GM18861 (cell line): Measurements from ENCODE around the gene ABHD12.

Source experiments
- ATAC-seq: cut with Tn5 transposase; IDR thresholded peaks from one replicate; pipeline ENCODE4 v1.9.1; 2021; ENCODE audit not compliant: unreplicated experiment

ABHD12 gene

DNA sequence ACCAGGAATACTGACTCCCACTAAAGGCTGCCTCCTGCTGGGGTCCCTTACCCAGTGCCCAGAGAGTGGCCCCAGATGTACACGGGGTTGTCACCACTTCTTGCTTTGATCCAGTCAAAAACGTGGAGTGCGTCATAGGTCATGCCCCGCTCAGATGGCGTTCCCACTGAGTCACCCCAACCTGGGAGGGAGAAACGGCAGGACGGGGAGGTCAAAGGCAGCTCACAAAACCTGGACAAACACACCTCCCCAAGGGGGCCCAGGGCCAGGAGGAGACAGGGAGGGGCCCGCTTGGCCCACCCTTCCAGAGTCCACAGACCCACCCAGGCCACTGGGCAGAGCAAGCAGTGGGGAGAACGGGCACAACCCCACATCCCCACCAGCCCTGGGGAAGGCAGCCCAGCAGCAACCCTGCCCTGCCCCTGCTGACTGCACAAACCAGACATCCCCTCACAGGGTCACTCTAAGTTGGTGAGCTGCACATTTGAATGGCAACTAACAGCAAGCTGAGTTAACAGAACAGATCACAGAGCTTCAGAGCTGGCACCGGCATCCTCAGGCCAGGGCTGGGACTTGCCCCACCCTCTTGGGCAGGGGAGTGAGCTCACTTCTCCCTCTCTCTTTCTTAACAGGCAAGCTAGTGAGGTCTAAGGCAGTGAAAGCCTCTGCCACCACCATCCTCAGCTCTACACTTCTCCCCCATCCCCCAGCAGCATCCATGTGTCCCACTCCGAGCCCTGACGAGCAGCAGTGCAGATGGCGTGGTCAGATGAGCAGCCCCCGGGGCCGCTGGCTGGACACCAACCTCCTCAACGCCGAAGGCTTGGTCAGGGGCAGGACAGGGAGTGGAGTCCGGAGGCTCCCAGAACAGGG is 81.0 kb downstream of the ABHD12 start:
- ATAC-seq: no peak

DNA sequence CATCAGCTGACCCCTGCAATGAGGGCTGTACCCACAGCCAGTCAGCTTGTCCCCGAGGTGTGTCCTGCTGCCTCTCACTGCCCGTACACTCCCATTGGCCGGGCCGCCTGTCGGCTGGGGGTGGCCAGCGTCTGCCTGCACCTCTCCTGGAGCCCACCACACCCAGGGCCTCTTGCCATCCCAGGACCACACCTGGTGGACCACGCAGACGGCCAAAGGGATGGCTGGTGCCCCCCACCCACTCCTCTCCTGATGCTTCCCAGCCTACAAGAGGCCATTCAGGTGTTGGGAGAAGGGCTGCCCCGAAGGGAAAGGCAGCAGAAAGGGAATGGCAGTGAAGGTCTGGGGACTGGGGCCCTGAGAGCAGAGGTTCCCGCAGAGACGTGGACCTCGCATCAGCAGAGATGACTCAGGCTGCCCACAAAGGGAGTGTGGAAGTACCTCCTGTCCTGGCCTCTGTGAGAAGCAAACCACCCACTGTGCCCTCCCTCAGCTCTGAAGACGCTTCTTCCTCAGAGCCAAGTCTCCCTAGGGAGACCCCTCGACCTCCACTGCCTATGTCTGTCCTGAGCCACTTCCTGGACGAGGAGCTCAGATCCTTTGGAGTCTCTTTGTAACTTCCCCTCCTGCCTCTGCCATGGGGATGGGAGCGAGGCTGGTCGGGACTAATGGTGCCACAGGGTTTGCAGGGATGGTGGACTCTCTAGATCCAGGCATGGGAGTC is 81.8 kb downstream of the ABHD12 start:
- ATAC-seq: no peak

DNA sequence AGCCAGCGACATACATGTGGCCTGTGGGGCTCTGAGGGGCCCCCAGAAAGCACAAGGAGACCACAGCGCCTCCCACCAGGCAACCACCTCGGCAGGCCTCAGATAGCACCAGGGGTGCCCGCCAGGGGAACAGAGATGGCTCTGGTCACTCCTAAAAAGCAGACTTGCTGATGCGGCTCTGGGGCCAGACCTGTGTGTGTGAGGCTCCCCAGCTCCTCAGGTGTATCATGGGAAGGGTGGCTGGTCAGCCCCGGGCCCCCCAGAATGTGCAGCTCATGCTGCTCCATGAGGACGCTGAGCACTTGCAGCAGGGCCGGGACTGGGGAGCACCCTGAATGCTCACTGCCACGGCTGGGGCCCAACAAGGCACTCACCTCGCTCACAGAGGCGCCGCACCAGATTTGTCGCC is 82.5 kb downstream of the ABHD12 start:
- no peak for ATAC-seq

DNA sequence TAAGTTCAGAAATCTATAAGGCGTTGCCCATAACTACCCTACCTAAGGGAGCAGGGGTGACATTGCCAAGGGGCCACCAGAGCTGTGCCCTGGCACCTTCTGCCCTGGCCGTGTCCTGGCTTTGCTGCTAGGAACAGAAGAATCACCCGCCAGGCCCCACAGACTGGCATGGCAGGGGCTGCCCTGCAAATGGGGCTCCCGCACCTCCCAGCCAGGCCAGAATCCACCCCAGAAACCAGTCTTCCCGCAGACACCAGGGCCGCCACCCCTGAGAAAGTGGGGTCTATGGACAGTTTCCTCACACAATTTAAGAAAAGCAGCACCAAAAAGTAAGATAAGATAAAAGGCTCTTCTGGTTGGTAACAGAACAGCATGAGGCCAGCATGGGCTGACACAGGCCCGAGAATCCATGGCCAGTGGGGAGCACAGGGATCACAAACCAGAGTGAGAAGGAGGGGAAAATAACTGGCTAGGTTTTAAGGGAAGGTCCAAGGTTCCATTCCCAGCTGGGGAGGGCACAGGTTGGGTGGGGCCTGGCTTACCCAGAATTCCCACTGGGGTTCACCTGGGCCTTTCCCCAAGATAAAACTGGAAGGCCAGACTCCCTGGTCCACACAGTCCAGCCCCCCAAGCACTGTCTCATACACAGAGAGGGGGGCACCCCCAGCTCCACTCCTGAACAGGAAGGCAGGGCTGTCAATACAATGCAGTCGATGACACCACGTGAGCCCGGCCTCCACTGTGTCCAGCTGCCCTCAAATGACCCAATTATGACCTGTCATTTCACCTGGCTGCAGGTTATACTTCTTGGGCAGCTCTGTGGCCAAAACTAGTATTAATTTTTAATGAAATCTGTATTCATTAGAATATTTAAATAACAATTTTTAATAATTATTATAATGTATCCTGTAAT is 83.4 kb downstream of the ABHD12 start:
- ATAC-seq: no peak

DNA sequence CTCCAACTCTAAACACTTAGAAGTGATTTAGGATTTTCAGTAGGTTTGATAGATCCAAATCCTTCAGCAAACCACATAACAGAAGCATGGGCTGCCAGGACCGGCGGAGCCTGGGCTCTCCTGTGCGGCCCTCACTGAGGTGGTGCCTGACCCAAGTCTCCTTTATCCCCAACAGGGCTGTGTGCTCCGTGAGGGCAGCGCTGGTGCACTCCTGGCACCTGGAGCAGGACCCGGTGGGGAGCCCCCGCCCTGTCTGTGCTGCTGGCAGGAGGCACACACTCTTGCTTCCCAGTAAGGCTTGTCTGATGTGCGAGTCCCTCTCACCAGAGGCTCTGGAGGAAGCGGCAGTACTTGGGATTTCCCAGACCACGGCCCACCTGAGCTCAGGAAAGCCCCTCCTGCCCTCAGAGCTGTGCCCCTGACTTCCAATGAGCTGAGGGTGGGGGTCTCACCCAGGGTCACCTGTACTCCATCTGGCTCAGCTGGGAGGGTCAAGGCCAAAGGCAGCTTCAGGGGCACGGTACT is 86.5 kb downstream of the ABHD12 start:
- ATAC-seq: no peak

DNA sequence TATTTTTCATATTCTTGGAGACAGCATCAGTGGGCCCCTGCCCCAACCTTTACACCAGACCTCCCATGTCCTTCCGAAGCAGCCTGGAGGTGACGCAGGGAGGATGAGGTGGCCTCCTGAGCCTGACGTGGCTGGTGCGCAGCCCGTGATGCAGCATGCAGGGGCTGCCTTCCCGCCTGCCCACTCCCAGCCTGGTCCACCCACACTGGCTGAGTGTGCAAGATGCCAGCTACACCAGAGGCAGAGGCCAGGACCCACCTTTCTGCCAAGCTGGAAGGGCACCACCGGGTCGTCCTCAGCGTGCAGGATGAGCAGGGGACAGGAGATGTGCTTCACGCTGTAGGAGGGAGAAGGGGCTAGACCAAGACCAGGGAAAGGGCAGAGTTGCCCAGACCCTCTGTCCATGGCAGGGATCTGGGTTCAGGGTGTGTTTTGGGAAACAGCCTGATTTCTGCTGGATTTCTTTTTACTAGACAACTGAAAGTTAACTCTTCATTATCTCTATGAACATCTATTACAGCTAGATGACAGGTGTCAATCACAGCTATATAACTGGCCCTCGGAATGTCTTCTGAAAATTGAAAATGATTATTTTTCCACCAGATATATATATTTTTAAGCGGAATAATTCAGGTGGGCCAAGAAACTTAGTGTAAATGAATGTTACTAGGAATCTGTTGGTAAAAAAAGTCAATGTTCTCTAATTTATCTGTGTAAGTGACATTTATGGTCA is 87.2 kb downstream of the ABHD12 start:
- ATAC-seq: no peak

DNA sequence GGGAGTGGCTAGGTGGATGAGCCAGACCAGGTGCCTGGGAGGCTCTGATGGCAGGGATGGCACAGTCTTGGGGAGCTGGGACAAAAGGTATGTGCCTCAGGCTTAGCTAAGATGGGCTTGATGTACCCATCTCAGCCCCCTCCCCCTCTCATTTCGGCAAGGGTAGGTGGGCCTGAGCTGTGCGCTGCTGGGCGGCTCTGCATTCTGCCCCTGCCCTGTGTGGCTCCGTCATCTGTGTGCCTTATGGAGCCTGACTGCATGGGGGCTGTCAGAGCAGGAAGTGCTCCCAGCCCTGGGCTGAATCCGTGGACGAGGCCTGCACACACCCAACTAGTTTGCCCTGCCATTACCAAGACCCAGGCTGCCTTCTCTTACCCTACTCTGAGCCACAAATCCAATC is 88.0 kb downstream of the ABHD12 start:
- no peak for ATAC-seq

DNA sequence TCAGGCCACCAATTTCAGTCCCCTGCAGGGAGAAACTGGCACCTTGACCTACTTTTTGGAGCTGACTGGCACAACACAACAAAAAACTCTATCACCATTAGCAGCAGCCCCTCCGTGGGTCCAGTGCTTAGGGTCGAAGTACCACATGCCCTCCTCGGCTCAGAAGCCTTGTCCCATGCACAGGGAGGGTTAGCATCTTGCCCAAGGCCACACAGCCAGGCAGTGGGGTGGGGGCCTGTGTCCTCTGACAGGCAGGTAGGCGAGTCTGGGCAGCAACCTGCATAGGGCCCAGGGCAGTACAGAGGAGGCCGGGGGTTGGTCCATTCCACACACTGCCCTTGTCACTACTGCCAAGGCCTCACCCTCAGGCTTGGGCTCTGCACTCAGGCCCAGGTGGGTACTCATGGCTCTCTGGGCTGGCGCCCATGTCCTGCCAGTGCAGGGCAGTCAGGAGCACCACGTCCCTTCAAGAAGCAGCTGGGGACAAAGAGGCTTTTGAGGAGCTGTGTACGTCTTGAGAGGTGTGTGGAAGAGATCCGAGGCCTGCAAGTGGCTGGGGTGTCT is 89.2 kb downstream of the ABHD12 start:
- no peak for ATAC-seq

DNA sequence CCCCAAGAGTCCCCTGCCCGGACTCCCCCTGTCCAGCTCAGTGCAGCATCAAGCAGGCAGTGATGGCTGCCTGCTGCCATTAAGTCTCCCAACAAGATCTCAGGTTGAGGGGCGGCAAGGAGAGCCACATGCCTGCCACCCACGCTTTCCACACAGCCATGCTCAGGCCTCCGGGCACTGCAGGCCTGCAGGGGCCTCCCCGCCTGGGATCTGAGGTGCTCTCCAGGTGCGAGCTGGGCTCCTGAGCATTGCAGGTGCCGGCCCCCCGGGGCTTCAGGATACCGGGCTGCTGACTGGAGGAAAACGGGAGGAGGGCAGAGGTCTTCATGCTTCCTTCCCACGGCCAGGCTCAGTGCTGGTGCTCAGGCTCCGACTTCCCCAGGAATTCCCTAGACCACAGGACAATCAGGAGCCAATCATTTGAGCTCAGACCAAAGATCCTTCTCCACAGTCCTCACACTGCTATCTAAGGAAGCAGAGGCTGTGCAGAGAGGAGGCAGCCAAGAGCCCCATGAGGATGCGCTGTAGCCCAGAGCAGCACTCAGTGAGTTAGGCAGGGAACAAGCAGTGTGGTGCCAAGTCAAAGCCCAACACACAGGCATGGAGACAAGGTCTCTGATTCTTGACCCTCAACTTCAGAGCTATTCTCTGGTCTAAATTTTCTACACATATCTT is 90.0 kb downstream of the ABHD12 start:
- ATAC-seq: no peak

DNA sequence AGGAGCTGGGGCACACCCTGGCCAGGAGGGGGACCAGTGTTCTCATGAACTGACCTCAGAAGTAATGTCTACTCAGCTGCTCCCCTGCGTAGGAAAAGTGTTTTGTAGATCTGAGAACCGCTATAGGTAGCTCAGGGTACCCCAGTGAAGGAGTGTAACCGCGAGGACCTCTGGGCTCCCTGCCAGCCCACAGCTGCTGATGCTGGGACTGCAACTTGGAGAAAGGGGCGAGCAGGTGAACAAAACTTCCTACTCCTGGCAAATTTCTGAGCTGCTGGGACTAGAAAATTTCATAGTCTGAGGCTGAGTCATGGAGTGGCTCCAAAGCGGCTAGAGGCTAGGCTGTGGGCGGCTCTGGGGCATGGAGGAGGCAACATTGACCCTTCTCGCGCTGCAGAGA is 90.8 kb downstream of the ABHD12 start:
- ATAC-seq: no peak

DNA sequence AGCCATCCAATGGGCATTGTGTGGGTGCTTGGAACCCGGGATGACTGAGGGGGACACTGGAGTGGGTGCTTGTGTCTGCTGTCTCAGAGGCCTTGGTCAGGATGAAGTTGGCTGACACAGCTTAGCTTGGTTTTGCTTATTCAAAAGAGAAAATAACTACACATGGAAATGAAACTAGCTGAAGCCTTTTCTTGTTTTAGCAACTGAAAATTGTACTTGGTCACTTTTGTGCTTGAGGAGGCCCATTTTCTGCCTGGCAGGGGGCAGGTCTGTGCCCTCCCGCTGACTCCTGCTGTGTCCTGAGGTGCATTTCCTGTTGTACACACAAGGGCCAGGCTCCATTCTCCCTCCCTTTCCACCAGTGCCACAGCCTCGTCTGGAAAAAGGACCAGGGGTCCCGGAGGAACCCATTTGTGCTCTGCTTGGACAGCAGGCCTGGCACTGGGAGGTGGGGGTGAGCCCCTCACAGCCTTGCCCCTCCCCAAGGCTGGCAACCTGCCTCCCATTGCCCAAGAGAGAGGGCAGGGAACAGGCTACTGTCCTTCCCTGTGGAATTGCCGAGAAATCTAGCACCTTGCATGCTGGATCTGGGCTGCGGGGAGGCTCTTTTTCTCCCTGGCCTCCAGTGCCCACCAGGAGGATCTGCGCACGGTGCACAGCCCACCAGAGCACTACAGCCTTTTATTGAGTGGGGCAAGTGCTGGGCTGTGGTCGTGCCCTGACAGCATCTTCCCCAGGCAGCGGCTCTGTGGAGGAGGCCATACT is 93.3 kb downstream of the ABHD12 start:
- peak; percentile 68 for ATAC-seq

DNA sequence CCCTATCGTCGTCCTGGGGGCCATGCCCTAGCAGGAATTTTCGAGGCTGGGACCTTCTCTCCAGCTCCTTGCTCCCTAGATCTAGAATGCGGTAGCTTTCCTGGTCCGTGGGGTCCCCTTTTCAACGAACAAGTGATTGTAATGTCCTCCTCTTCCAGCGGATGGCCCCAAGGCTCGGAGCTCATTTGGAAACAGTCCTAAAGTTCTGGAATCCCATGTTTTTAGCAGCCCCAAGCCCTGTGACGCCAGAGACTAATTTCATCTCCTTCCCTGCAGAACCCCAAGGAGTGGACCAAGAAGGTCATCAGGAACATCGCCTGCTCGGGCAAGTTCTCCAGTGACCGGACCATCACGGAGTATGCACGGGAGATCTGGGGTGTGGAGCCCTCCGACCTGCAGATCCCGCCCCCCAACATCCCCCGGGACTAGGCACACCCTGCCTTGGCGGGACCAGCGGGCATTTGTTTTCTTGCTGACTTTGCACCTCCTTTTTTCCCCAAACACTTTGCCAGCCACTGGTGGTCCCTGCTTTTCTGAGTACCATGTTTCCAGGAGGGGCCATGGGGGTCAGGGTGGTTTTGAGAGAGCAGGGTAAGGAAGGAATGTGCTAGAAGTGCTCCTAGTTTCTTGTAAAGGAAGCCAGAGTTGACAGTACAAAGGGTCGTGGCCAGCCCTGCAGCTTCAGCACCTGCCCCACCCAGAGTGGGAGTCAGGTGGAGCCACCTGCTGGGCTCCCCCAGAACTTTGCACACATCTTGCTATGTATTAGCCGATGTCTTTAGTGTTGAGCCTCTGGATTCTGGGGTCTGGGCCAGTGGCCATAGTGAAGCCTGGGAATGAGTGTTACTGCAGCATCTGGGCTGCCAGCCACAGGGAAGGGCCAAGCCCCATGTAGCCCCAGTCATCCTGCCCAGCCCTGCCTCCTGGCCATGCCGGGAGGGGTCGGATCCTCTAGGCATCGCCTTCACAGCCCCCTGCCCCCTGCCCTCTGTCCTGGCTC is 94.2 kb downstream of the ABHD12 start:
- ATAC-seq: no peak

DNA sequence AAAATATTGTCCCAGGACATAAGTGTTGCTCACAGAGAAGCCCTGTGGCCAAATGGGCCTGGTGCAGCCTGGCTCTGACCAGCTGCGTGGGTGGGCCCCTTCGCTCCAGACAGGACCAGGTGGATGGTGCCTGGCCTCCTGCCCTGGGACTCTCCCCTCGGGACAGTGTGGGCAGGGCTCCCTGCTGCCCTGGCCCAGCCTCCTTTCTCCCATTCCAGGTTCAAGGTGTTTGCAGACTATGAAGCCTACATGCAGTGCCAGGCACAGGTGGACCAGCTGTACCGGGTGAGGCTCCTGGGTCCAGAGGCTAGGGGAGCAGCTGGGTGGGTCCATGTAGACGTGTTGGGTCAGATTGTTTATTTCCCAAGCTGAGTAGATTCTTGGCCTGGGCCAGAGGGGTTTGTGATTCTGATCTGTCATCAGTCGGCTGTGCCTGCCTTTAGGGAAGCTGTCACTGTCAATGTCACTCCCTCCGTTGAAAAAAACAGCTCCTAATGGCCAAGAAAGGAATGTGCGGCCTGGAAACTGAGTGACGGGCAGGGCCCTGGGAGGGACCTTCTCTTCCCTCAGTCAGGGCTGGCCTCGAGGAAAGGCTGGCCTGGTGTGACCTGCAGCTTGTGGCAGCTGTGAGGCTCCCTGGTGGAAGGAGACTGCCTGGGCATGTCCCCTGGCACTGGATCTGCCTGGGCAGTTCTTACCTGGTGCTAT is 95.1 kb downstream of the ABHD12 start:
- no peak for ATAC-seq

DNA sequence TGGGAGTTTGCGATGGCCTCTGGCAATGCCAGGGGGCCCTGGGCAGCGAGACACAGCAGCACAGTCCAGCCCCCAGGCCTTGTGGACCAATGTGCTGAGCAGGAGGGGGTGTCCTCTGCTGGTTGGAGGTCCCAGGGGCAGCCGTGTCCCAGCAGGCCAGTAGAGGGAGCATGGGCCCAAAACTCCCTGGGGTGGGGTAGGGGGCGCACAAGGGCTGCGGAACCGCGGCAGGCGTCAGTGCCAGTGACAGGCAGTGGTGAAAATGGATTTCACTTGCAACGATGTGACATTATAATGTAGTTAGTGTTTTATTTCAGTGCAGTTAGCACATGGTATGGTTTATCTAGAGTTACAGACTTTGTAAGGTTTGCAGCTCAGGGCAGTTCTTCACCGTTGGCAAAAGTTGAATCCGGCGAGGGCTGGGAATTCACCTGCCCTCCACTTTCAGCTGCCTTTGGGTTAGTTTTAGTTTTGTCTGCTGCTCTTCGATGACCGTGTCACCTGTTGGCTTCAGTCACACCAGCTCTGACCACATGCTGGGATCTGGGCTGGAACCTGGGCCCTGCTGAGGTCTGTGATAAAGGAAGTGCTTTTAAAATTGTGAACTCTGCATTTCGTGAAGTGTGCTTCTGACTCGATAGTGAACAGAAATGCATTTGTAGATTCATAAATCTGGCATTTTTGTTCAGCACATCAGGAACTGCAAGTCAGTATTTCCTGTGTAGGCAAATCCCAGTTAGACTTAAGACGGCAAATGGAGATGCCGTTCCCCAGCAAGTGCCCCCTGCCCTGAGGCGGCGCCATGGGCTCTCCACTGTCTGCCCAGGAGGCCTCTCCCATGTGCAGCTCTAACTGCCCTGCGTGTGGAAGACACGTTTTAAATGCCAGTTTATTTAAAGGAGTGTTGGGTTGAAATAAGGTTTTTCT is 95.9 kb downstream of the ABHD12 start:
- no peak for ATAC-seq

DNA sequence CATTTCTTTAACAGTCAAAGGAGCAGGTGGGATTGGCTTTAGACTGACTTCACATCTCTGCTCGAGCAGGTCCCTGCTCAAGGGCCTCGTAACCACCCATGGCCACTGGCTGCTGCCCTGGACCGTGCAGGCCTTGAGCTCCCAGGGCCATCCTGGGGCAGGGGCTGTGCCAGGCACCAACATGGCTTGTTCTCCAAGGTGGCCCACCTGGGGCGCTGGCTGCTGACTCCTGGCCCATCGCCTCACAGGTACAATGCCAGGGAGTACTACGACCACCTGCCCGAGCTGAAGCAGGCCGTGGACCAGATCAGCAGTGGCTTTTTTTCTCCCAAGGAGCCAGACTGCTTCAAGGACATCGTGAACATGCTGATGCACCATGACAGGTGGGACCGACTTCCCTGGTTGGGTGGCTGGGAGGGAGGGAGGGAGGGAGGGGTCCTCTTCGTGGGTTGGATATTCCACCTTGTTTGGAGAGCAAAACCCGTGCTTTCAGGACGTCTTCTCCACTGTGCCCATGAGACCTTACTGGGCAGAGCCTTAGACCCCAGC is 96.7 kb downstream of the ABHD12 start:
- no peak for ATAC-seq

DNA sequence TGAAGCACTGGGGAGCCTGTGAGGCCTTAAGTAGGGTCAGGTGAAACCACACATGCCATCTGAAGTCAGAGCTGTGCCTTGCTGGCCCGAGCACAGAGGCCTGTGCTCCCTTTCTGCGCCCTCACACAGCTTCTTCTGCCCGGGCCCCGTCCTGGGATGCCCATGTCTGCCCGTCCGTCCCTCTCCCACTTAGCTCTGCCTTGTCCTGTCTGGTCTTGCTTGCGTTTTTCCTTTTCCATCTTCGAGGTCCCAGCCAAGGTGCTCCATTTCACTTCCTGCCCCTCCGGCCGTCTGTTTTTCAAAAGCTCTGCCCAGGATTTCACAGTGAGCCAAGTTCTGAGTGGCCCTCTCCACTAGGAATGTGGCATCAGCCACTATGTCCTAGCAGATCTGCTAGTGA is 97.1 kb downstream of the ABHD12 start:
- ATAC-seq: no peak
